ENCODE data around the gene MAGI2.

Gene MAGI2

DNA sequence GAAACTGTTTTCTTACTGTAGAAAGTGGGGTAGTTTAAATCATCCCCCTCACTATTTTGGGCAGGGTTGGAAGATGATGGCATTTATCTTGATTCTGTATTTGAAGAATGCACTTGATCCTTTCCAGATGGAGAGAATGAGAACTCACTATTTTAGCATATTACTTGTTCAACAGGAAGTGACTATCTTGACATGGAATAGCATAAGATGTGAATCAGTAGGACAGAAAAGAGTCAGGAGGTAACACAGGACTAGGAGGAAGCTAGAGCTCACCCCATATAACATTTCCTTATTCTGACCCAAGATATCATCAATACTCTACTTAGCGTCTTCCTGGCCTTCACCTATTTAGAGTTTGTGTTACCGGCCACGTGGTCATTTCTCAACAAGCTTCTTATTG lies 1254.7 kb downstream of the MAGI2 start:
- TF ChIP-seq POLR2A (IDR thresholded peaks at IDR 0.05; ENCODE audit: low read depth, low read length): no peak
- no peak for TF ChIP-seq TAF1 (IDR thresholded peaks at IDR 0.05; ENCODE audit: low read depth, low read length)
- TF ChIP-seq PAX5 (IDR thresholded peaks at IDR 0.05; ENCODE audit: insufficient read depth, low read length, severe bottlenecking): no peak
- TF ChIP-seq SPI1 (IDR thresholded peaks at IDR 0.05; ENCODE audit: low read depth, low read length): no peak
- TF ChIP-seq POLR2AphosphoS5 (IDR thresholded peaks at IDR 0.05; ENCODE audit: low read depth, low read length): no peak
- TF ChIP-seq POU2F2 (IDR thresholded peaks at IDR 0.05; ENCODE audit: low read depth, low read length): no peak
- no peak for FAIRE-seq
- DNase-seq (ENCODE audit: insufficient read length, low spot score): no peak

DNA sequence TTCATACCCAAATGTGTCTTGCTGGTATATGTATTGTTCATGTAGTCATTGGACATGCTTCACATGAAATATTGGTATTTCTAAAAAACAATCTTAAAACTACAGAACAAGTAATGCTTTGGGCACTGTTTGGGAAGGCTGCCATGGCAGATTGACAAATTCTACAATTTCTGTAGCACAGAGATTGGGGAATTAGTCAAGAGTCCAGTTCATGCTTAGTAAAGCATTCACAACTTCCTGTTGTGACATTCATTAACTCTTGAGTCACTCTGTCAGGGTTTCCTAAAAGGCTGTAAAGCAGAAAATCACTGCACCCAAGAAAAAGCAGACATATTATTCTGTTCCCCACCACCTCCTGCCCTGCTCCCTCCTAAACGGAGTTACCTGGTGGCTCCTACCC lies 1256.0 kb downstream of the MAGI2 start:
- no peak for TF ChIP-seq POLR2A (IDR thresholded peaks at IDR 0.05; ENCODE audit: low read depth, low read length)
- TF ChIP-seq POLR2AphosphoS5 (IDR thresholded peaks at IDR 0.05; ENCODE audit: low read depth, low read length): no peak
- no peak for DNase-seq (ENCODE audit: insufficient read length, low spot score)

DNA sequence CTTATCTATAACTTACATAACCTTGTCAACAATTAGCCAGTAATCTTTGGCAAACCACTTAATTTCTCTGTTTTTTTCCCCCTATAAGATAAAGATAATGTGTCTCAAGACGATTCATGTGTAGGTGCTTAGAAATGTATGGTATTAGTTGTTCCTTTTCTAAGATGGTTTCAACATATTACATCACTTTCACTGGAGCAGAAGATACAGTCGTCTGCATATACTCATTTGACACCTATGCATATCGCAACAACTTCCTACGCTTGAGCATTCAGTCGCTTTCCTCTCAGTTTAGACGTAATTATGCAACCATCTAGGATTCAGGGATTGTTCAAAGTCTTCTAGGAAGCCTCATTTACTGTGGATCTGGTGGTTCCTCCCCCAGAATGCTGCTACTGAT lies 1258.2 kb downstream of the MAGI2 start:
- TF ChIP-seq POU2F2 (IDR thresholded peaks at IDR 0.05; ENCODE audit: low read depth, low read length) (no peak), POLR2AphosphoS5 (IDR thresholded peaks at IDR 0.05; ENCODE audit: low read depth, low read length) (no peak)
- no peak for FAIRE-seq
- DNase-seq (ENCODE audit: insufficient read length, low spot score): no peak

More for the DNA sequence above, 1256.0 kb downstream of the MAGI2 start:
- FAIRE-seq: no peak

DNA sequence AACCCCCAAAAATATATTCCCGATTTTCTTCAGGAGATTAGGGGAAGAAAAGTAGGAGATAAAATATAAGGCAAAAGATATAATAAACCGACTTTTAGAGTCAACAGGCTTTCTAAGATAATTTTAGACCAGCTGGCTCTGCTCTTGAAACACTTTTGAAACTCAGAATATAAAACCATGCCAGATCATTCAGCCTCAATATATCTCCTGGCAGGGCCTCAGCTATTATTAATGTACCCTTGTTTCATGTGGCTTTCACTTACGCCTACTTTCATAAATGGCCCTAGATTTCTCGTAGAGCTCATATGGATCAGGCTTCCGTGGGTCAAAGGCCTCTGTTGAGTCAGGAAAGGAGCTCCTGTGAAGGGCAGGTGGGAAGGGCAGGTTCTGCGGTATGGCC lies 1258.9 kb downstream of the MAGI2 start:
- TF ChIP-seq POLR2A (IDR thresholded peaks at IDR 0.05; ENCODE audit: low read depth, low read length) (no peak), PAX5 (IDR thresholded peaks at IDR 0.05; ENCODE audit: insufficient read depth, low read length, severe bottlenecking) (no peak), POLR2AphosphoS5 (IDR thresholded peaks at IDR 0.05; ENCODE audit: low read depth, low read length) (no peak), TAF1 (IDR thresholded peaks at IDR 0.05; ENCODE audit: low read depth, low read length) (no peak), POU2F2 (IDR thresholded peaks at IDR 0.05; ENCODE audit: low read depth, low read length) (no peak), SPI1 (IDR thresholded peaks at IDR 0.05; ENCODE audit: low read depth, low read length) (no peak)
- FAIRE-seq (no peak), DNase-seq (ENCODE audit: insufficient read length, low spot score) (no peak)

DNA sequence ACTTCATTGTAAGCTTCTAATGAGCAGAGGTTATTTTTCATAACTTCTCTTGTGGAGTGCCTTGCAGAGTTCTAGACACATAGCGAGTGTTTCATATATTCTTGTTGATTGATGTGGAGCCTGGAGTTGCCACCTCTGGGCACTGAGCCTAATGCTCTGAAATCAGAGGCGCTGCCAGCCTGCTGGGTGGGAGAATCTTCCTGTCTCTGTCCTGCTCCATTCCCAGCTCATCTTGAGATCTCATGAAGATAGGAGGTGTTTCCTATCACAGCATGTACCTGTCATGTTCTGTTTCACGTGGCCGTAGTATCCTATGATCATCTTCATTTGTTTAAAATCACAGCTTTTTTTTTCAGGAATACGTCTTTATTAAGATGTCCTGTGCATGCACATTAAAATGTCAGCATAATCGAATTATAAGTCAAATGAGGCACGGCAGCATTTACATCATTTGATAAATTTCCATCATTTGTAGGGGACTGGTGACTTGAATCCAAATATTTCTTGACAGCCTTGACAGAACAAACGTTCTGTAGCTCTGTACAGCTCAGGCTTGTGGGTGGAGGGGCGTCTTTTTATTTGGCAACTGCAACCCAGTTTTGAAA lies 1261.9 kb downstream of the MAGI2 start:
- TF ChIP-seq TAF1 (IDR thresholded peaks at IDR 0.05; ENCODE audit: low read depth, low read length): no peak
- no peak for TF ChIP-seq POLR2AphosphoS5 (IDR thresholded peaks at IDR 0.05; ENCODE audit: low read depth, low read length)
- no peak for TF ChIP-seq SPI1 (IDR thresholded peaks at IDR 0.05; ENCODE audit: low read depth, low read length)
- no peak for TF ChIP-seq POU2F2 (IDR thresholded peaks at IDR 0.05; ENCODE audit: low read depth, low read length)
- no peak for TF ChIP-seq PAX5 (IDR thresholded peaks at IDR 0.05; ENCODE audit: insufficient read depth, low read length, severe bottlenecking)
- no peak for TF ChIP-seq POLR2A (IDR thresholded peaks at IDR 0.05; ENCODE audit: low read depth, low read length)
- FAIRE-seq (no peak), DNase-seq (ENCODE audit: insufficient read length, low spot score) (no peak)

DNA sequence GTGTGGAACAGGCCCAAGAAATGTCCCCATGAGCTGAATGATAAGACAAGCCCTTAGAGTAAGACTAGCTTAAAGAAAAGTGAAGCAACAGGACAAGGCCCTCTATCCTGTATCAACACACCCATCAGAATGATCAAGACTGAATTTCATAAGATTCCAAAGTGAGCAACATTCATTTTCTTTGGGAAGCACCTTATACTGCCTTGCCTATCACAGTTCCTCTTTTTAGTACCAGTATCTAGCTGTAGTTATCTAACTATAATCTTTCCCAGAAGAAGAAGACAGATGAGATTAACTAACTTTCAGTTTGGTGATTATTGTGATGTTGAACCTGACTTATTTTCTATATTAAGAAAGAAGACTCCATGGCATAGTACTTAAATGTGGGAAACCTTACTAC lies 1263.7 kb downstream of the MAGI2 start:
- DNase-seq (ENCODE audit: insufficient read length, low spot score) (no peak), FAIRE-seq (no peak)
- TF ChIP-seq SPI1 (IDR thresholded peaks at IDR 0.05; ENCODE audit: low read depth, low read length) (peak; percentile 58), TAF1 (IDR thresholded peaks at IDR 0.05; ENCODE audit: low read depth, low read length) (no peak)

DNA sequence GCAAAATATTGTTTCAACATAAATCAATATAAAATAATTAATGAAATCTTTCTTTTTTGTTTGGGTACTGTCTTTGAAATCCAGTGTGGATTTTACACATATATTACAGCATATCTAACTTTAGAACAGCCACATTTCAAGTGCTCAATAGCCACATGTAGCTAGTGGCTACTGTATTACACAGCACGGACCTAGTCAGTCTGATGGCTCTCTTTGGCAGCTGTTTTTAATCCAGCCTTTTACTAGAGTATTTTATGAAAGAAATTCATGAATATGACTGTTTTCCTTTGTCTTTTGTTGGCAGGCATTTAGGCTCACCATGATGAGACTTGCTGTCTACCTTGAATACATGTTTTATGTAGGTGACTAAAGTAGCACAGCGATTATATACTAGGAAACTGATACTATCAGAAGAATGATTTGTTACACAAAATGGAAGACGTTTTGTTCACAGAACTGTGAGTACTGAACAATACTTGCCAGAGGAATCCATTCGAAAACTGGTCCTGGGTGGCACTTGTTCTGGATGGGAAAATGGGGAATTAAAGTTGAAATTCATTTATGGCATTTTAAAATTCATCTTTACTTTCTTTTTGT lies 1268.2 kb downstream of the MAGI2 start:
- TF ChIP-seq SPI1 (IDR thresholded peaks at IDR 0.05; ENCODE audit: low read depth, low read length) (no peak), POU2F2 (IDR thresholded peaks at IDR 0.05; ENCODE audit: low read depth, low read length) (no peak), POLR2A (IDR thresholded peaks at IDR 0.05; ENCODE audit: low read depth, low read length) (no peak), TAF1 (IDR thresholded peaks at IDR 0.05; ENCODE audit: low read depth, low read length) (no peak), POLR2AphosphoS5 (IDR thresholded peaks at IDR 0.05; ENCODE audit: low read depth, low read length) (no peak)
- DNase-seq (ENCODE audit: insufficient read length, low spot score) (no peak), FAIRE-seq (no peak)

DNA sequence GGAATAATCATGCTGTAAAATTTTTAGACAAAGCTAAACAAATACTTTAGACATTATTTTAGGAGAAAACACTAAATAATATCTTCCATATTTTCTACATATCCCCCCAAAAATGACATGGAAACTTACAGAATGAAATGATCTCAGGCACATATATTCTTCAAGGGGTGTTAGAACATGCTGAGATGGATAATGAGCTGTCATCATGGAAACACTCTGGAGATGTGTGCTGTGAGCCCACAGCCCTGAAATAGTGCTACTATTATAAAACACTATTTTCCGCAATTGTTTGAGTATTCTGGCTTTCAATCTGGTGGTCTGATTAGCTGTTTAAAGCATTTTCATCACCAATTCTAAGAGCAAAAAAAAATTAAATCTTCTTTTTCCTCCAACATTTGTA lies 1269.2 kb downstream of the MAGI2 start:
- DNase-seq (ENCODE audit: insufficient read length, low spot score) (no peak), FAIRE-seq (no peak)
- TF ChIP-seq POU2F2 (IDR thresholded peaks at IDR 0.05; ENCODE audit: low read depth, low read length) (no peak), POLR2A (IDR thresholded peaks at IDR 0.05; ENCODE audit: low read depth, low read length) (no peak), TAF1 (IDR thresholded peaks at IDR 0.05; ENCODE audit: low read depth, low read length) (no peak), POLR2AphosphoS5 (IDR thresholded peaks at IDR 0.05; ENCODE audit: low read depth, low read length) (no peak), PAX5 (IDR thresholded peaks at IDR 0.05; ENCODE audit: insufficient read depth, low read length, severe bottlenecking) (no peak), SPI1 (IDR thresholded peaks at IDR 0.05; ENCODE audit: low read depth, low read length) (no peak)

DNA sequence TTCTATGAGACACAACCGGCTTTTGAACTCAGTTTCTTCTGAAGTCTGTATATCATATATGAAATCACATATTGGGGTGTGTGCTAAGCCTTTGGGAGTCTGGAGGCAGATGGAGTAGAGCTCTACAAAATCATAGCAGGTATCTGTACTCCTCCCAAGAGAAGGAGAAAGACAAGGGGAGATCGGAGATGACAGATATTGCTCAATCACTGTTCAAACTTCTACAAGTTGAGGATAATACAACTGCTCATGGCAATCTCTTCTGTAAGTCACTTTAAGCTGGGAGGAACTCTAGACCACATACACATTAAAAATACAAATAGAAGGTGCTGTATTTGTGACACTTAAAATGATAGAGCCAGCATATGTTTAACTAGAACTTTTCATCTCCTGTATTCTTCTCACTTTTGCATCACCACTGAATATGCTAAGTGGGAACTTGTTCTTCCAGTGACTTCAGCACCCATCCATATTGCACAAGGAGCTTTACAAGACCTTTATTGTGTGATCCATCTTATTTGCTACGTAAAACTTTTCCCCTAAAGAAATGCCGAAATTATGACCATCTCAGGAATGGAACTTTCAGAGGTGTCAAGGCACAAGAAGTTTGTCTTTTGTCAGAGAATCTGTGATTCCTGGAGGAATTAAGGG lies 1273.5 kb downstream of the MAGI2 start:
- no peak for DNase-seq (ENCODE audit: insufficient read length, low spot score)
- TF ChIP-seq TAF1 (IDR thresholded peaks at IDR 0.05; ENCODE audit: low read depth, low read length): no peak
- TF ChIP-seq SPI1 (IDR thresholded peaks at IDR 0.05; ENCODE audit: low read depth, low read length): no peak
- TF ChIP-seq PAX5 (IDR thresholded peaks at IDR 0.05; ENCODE audit: insufficient read depth, low read length, severe bottlenecking): no peak
- TF ChIP-seq POLR2A (IDR thresholded peaks at IDR 0.05; ENCODE audit: low read depth, low read length): no peak
- TF ChIP-seq POU2F2 (IDR thresholded peaks at IDR 0.05; ENCODE audit: low read depth, low read length): no peak
- TF ChIP-seq POLR2AphosphoS5 (IDR thresholded peaks at IDR 0.05; ENCODE audit: low read depth, low read length): no peak
- FAIRE-seq: no peak

DNA sequence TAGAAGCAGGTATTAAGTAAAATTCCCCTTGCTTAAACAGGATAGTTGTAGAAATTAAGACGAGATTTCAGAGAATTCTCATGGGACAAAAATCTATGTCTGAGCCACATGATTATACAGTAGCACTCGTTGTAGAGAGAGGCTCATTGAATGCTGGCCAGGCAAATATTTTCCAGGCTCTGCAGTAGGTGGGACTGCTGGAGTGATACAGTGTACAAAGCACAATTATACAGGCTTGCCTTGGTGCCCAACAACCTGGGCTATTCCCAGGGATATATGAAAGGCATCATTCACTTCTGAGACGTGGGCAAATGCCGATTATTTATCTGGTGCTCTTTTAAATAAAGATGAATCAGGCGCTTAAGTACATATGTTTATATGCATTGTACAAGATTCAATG lies 1274.3 kb downstream of the MAGI2 start:
- DNase-seq (ENCODE audit: insufficient read length, low spot score) (no peak), FAIRE-seq (no peak)
- no peak for TF ChIP-seq TAF1 (IDR thresholded peaks at IDR 0.05; ENCODE audit: low read depth, low read length)
- no peak for TF ChIP-seq POU2F2 (IDR thresholded peaks at IDR 0.05; ENCODE audit: low read depth, low read length)
- TF ChIP-seq PAX5 (IDR thresholded peaks at IDR 0.05; ENCODE audit: insufficient read depth, low read length, severe bottlenecking): no peak
- TF ChIP-seq POLR2A (IDR thresholded peaks at IDR 0.05; ENCODE audit: low read depth, low read length): no peak
- TF ChIP-seq SPI1 (IDR thresholded peaks at IDR 0.05; ENCODE audit: low read depth, low read length): no peak
- no peak for TF ChIP-seq POLR2AphosphoS5 (IDR thresholded peaks at IDR 0.05; ENCODE audit: low read depth, low read length)

All from GM12891 (cell line).